Common myeloid progenitor, CD34-positive (primary cell): ENCODE measurements around the gene PRSS21. TPM values are rescaled to one million over a fixed set of nuclear protein-coding genes. Genes with fewer than 3 reads are reported as not detected.

Experiments
- CTCF ChIA-PET: fragments of 350-600 bp; sonication (Branson Sonifier 250); formaldehyde crosslinking; loops from one replicate; lab custom pipeline; 2021; ENCODE audit warnings: antibody characterized with exemption; lab: Charles Lee
- POLR2A ChIA-PET: fragments of 350-600 bp; sonication (Branson Sonifier 250); formaldehyde crosslinking; loops from one replicate; lab custom pipeline; 2021; ENCODE audit warnings: antibody characterized with exemption; lab: Charles Lee
- DNase-seq, 3 donors: peaks; one replicate each; pipeline versions ENCODE4 v3.0.0 to v3.0.0-alpha.2; 2013
- H3K27ac ChIP-seq, 2 experiments: 1 replicate in 1 of 2; 2 replicates in 1 of 2; pipeline ENCODE4 v1.7.0; 2013; ENCODE audit warnings: inconsistent platforms in 2 of 2, low read length in 2 of 2, mild to moderate bottlenecking in 2 of 2, low read depth in 1 of 2, moderate library complexity in 1 of 2; ENCODE audit not compliant: severe bottlenecking in 2 of 2, insufficient read depth in 1 of 2, poor library complexity in 1 of 2
- H3K27me3 ChIP-seq, 5 experiments: replicated peaks in 2 of 5; 1 replicate in 3 of 5; 2 replicates in 2 of 5; pipeline versions ENCODE4 v1.6.1 to v1.7.0; 2013; ENCODE audit warnings: low read length in 4 of 5, mild to moderate bottlenecking in 2 of 5, moderate library complexity in 2 of 5, inconsistent platforms in 1 of 5; ENCODE audit not compliant: insufficient read depth in 5 of 5, control insufficient read depth in 4 of 5
- H3K36me3 ChIP-seq, 4 experiments: 1 replicate in 2 of 4; 2 replicates in 2 of 4; pipeline versions ENCODE4 v1.6.1 to v1.7.0; 2013; ENCODE audit warnings: low read length in 3 of 4, control low read depth in 1 of 4, mild to moderate bottlenecking in 1 of 4; ENCODE audit not compliant: control insufficient read depth in 4 of 4, insufficient read depth in 4 of 4
- H3K4me1 ChIP-seq, 4 experiments: 1 replicate in 3 of 4; 2 replicates in 1 of 4; pipeline versions ENCODE4 v1.6.1 to v1.7.1; 2013; ENCODE audit warnings: low read length in 3 of 4, mild to moderate bottlenecking in 3 of 4, control low read depth in 1 of 4, inconsistent platforms in 1 of 4, moderate library complexity in 1 of 4; ENCODE audit not compliant: control insufficient read depth in 4 of 4, insufficient read depth in 4 of 4; ENCODE audit errors: control extremely low read depth in 1 of 4
- H3K4me3 ChIP-seq, 7 experiments: 1 replicate in 4 of 7; 2 replicates in 3 of 7; pipeline versions ENCODE4 v1.5.1 to v1.7.0; 2013; ENCODE audit warnings: mild to moderate bottlenecking in 7 of 7, low read length in 6 of 7, moderate library complexity in 6 of 7, inconsistent platforms in 2 of 7, low read depth in 2 of 7, control low read depth in 1 of 7; ENCODE audit not compliant: insufficient read depth in 4 of 7, control insufficient read depth in 1 of 7; ENCODE audit errors: extremely low read depth in 1 of 7
- H3K9me3 ChIP-seq, 5 experiments: 1 replicate in 4 of 5; 2 replicates in 1 of 5; pipeline versions ENCODE4 v1.6.1 to v1.7.1; 2013; ENCODE audit warnings: low read length in 4 of 5, mild to moderate bottlenecking in 2 of 5, inconsistent platforms in 1 of 5, low read depth in 1 of 5, moderate library complexity in 1 of 5; ENCODE audit not compliant: control insufficient read depth in 4 of 5, insufficient read depth in 2 of 5; ENCODE audit errors: control extremely low read depth in 1 of 5
- WGBS: methylation state at CpG from one replicate; pipeline ENCODE4 v1.1.5; 2013; ENCODE audit not compliant: insufficient coverage; 5-methylcytosine and 5-hydroxymethylcytosine counted together
- polyA plus RNA-seq: library from polyadenylated mRNA; unstranded; fragments of 120-200 nt; gene quantifications from one replicate; pipeline ENCODE4 v1.2.1, GENCODE V29; 2013

PRSS21 gene, protein sequence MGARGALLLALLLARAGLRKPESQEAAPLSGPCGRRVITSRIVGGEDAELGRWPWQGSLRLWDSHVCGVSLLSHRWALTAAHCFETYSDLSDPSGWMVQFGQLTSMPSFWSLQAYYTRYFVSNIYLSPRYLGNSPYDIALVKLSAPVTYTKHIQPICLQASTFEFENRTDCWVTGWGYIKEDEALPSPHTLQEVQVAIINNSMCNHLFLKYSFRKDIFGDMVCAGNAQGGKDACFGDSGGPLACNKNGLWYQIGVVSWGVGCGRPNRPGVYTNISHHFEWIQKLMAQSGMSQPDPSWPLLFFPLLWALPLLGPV
- 25.5 TPM for polyA plus RNA-seq

DNA sequence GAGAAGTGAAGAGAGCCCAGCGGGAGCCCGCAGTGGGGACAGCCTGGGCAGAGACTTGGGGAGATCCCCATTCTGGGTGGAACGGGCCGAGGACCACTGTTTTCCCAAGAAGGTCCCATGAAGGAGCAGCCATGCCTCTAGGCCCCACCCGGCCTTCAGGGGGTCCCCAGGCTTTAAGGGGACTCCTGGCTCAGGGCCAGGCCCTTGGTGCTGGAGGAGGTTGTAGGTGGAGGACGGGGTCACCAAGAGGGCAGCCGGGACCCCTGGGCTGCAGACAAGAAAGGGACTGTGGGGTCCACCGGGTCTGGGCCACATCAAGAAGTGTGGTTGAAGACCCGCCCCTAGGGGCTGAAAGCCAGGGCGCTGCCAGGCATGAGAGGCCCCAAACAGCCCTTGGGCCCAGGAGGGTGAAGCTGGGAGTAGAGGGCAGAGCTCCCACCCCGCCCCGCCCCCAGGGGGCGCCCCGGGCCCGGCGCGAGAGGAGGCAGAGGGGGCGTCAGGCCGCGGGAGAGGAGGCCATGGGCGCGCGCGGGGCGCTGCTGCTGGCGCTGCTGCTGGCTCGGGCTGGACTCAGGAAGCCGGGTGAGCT, at the start of gene PRSS21:
TSS of gene PRSS21 (plus strand) at position 487 of the 589 bp plus-strand sequence. CDS start at position 519, 32 bp downstream.
- ChIA-PET CTCF (interaction anchor here (0.6 kb wide), 1 partner anchor 67 kb away, joined by 4 read pairs; no protein-coding TSS in a partner anchor), POLR2A (no interaction called here)
- DNase-seq: peak; percentile 59 to 70 (median 61)
- H3K4me3 ChIP-seq: peak within 1 kb of the TSS in 4 of 7 experiments; percentile 11 to 48 (median 28)
- H3K27me3 ChIP-seq: no peaks in the 10 kb centered on the region
- H3K27ac ChIP-seq: peak within 1 kb of the TSS in 1 of 2 experiments; percentile 49
- no peaks in the 10 kb centered on the region for H3K36me3 ChIP-seq
- H3K9me3 ChIP-seq: no peaks in the 10 kb centered on the region
- H3K4me1 ChIP-seq: no peaks in the 10 kb centered on the region
- WGBS: 60% methylated on average over 21 of the region's 28 CpGs

DNA sequence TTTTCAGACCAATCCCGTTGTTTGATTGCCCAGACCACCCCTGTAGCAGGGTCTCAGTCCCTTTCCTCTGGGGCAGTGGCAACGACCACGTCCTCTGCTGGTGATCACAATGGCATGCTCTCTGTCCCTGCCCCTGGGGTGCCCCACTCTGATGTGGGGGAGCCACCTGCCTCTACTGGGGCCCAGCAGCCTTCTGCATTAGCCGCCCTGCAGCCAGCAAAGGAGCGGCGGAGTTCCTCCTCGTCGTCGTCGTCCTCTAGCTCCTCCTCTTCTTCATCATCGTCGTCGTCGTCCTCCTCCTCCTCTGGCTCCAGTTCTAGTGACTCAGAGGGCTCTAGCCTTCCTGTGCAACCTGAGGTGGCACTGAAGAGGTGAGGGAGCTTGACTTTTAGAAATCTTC, 49.1 kb upstream of the PRSS21 start:
- no peak for DNase-seq
- 97% methylated on average over 5 of the region's 14 CpGs for WGBS
- no peak overlapping the region for H3K4me3 ChIP-seq
- H3K36me3 ChIP-seq: peaks cover 34 to 96% (median 81%) of the 10 kb centered on the region in 4 experiments
- no peaks in the 10 kb centered on the region for H3K27me3 ChIP-seq
- H3K4me1 ChIP-seq: no peaks in the 10 kb centered on the region
- no peaks in the 10 kb centered on the region for H3K9me3 ChIP-seq
- POLR2A ChIA-PET: no interaction called here
- H3K27ac ChIP-seq: no peak overlapping the region
- CTCF ChIA-PET: interaction anchor here (1.7 kb wide), 1 partner anchor 9 kb away, joined by 5 read pairs; no protein-coding TSS in a partner anchor

DNA sequence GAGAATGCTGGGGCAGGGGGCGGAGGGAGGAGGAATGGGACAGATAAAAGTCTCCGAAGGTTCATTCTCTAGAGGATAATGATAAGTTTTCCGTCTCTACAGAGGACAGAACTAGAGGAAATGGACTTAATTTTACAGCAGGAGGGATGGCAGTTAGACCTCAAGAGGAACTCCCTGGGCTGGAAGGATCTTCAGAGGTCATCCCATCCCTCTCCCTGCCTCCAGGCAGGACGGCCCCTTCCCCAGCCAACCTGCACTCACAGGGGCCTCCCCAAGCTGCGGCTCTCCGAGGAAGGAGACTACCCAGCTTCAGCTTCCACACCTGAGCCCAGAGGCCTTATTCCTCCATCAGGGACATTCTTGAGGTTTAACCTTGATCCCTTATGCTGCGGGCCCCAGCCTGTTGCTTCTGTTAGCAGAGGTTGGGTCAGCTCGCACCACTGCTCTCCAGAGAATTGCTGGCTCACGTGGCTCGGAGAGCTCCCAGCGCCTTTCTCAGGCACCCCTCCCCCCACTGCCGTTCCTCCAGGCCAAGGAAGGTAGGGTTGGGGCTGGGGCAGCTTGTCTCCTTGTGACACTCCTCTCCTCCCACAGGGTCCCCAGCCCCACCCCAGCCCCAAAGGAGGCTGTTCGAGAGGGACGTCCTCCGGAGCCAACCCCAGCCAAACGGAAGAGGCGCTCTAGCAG, 48.5 kb upstream of the PRSS21 start:
- Histone ChIP-seq H3K27ac (peak overlapping the region in 1 of 2 experiments; percentile 2), H3K4me1 (no peaks in the 10 kb centered on the region), H3K9me3 (no peaks in the 10 kb centered on the region), H3K4me3 (no peak overlapping the region), H3K27me3 (no peaks in the 10 kb centered on the region), H3K36me3 (peaks cover 35 to 96% (median 81%) of the 10 kb centered on the region in 4 experiments)
- WGBS: over 99% methylated on average over 15 of the region's 17 CpGs
- ChIA-PET CTCF (interaction anchor here (1.7 kb wide), 1 partner anchor 10 kb away, joined by 5 read pairs; no protein-coding TSS in a partner anchor), POLR2A (no interaction called here)
- DNase-seq: no peak

DNA sequence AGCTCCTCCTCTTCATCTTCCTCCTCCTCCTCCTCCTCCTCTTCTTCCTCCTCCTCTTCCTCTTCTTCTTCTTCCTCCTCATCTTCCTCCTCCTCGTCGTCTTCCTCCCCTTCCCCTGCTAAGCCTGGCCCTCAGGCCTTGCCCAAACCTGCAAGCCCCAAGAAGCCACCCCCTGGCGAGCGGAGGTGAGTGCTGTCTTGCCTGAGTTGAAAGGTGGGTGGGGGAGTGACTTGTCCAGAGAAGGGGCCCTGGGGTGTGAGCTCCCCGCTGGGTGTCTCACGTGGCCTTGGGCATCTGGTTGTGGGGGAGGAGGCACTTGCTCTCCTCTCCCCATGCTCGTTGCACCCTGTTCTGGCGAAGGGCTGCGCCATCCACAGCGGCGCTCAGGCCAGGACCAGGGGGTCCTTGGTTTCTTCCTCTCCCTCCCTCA, 47.9 kb upstream of the PRSS21 start:
- POLR2A ChIA-PET: no interaction called here
- peak overlapping the region in 1 of 2 experiments; percentile 2 for H3K27ac ChIP-seq
- CTCF ChIA-PET: interaction anchor here (1.7 kb wide), 1 partner anchor 10 kb away, joined by 5 read pairs; no protein-coding TSS in a partner anchor
- WGBS: 90% methylated on average over 3 of the region's 11 CpGs
- no peaks in the 10 kb centered on the region for H3K4me1 ChIP-seq
- H3K27me3 ChIP-seq: no peaks in the 10 kb centered on the region
- H3K4me3 ChIP-seq: no peak overlapping the region
- DNase-seq: no peak
- no peaks in the 10 kb centered on the region for H3K9me3 ChIP-seq
- H3K36me3 ChIP-seq: peaks cover 32 to 95% (median 79%) of the 10 kb centered on the region in 4 experiments

DNA sequence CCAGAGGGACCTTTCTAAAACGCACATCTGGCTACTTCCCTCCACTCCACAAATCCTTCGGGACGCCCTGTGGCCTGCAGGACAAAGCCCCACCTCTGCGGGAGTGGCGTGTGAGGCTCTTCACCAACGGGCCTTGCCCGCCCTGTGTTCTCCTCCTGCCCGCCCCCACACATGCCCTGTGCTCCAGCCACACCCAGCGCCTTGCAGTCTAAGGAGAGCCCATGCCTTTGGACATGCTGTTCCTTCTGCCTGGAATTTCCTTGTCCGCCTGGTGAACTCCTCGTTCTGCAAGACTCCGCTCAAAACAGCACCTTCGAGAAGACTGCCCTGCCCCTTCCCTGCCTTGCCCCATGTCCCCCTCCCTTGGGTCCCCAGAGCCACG, 47.4 kb upstream of the PRSS21 start:
- ChIA-PET CTCF (interaction anchor here (0.6 to 1.7 kb wide), 3 partner anchors 11 to 29 kb away, joined by 3 to 5 read pairs (median 3); no protein-coding TSS in a partner anchor), POLR2A (no interaction called here)
- Histone ChIP-seq H3K27me3 (no peaks in the 10 kb centered on the region), H3K4me3 (no peak overlapping the region), H3K36me3 (peaks cover 27 to 95% (median 76%) of the 10 kb centered on the region in 4 experiments), H3K4me1 (no peaks in the 10 kb centered on the region), H3K9me3 (no peaks in the 10 kb centered on the region), H3K27ac (no peak overlapping the region)
- WGBS: 95% methylated on average over 13 of the region's 14 CpGs
- no peak for DNase-seq

DNA sequence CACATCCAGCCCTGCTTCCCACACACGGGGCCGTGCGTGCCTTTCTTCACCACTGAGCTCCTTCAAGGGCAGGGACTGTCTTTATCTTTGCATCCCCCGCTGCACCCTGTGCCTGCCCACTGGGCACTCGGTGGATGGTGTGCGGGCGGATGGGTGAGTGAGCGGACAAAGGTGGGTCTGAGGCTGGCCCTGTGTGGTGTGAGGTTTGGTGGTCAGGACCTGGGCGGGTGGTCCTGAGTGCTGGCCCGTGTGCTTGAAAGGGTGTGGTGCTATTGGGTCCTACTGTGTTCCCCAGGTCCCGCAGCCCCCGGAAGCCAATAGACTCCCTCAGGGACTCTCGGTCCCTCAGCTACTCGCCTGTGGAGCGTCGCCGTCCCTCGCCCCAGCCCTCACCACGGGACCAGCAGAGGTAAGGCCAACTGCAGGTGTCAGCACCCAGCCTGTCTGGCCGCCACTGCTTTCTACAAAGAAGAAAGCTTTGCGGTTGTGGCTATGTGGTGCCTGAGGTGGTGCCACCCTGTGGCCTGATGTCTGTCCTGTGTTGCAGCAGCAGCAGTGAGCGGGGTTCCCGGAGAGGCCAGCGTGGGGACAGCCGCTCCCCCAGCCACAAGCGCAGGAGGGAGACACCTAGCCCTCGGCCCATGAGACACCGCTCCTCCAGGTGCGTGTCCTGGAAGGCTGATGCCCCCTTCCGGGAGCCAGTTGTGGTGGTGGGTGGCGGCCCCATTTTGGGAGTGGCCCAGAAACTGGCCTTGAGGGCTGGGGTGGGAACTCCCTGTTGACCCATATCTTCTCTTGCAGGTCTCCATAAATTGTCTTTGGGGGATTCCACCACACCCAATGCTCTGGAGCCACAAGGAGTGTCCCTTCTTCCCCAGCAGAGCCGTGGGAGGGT, 46.7 kb upstream of the PRSS21 start:
- H3K4me3 ChIP-seq: no peak overlapping the region

More for the DNA sequence above, 46.7 kb upstream of the PRSS21 start:
- POLR2A ChIA-PET: no interaction called here
- Histone ChIP-seq H3K36me3 (peaks cover 27 to 95% (median 73%) of the 10 kb centered on the region in 4 experiments), H3K27me3 (no peaks in the 10 kb centered on the region), H3K27ac (no peak overlapping the region), H3K4me1 (peaks cover 0 to 1% (median under 1%) of the 10 kb centered on the region in 4 experiments), H3K9me3 (no peaks in the 10 kb centered on the region)
- peak in 2 of 3 donors; percentile 39 to 46 for DNase-seq
- CTCF ChIA-PET: interaction anchor here (0.6 to 1.1 kb wide), 2 partner anchors 21 to 29 kb away, joined by 3 read pairs; no protein-coding TSS in a partner anchor
- 96% methylated on average over 20 of the region's 32 CpGs for WGBS
